CMK (cell line): ENCODE results near the gene ELP2.
"Not testable (repeated sequence)": the region's sequence is repeated elsewhere in the genome, so short reads cannot be mapped to it uniquely, and the experiment has no call there.

Experiments
- DNase-seq: peaks from one replicate; pipeline ENCODE4 v3.0.0-alpha.2; 2010; ENCODE audit warnings: low read depth

The ELP2 gene, protein sequence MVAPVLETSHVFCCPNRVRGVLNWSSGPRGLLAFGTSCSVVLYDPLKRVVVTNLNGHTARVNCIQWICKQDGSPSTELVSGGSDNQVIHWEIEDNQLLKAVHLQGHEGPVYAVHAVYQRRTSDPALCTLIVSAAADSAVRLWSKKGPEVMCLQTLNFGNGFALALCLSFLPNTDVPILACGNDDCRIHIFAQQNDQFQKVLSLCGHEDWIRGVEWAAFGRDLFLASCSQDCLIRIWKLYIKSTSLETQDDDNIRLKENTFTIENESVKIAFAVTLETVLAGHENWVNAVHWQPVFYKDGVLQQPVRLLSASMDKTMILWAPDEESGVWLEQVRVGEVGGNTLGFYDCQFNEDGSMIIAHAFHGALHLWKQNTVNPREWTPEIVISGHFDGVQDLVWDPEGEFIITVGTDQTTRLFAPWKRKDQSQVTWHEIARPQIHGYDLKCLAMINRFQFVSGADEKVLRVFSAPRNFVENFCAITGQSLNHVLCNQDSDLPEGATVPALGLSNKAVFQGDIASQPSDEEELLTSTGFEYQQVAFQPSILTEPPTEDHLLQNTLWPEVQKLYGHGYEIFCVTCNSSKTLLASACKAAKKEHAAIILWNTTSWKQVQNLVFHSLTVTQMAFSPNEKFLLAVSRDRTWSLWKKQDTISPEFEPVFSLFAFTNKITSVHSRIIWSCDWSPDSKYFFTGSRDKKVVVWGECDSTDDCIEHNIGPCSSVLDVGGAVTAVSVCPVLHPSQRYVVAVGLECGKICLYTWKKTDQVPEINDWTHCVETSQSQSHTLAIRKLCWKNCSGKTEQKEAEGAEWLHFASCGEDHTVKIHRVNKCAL

DNA sequence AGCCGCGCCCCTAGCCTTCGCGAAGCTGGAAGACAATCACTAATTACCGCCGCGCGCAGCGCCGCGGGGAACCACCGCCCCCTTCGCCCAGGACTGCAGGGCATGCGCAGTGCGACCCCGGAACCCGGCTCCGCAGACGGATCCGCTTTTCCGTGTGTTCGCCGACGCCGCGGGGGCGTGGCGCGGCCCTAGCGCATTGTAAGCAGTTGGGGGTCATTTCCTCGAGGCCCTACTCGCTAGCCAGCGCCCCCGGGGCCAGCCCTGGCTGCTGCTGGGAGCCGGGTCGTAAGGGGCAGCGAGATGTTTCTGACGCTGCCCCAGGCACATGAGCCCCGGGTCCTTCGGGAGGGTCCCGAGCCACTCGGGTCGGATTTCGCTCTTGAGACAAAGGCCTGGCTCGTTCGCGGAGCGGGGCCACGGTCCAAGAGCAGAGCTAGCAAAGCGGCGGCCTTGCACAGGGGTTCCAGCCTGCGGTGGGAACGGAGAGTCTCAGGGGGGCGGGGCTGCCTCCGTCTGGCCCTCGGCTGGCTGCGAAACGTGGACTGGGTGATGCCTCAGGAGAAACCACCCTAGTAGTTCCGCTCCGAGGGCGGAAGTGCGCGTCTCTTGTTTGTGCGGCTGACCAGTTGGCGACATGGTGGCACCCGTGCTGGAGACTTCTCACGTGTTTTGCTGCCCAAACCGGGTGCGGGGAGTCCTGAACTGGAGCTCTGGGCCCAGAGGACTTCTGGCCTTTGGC is at the start of gene ELP2, which contains the start of gene SLC39A6:
ELP2 (plus strand) TSS at position 600 of the 739 bp plus-strand sequence; CDS start at position 635, 35 bp downstream.
SLC39A6 (minus strand) TSS at position 41 of the 739 bp plus-strand sequence. CDS start 2,333 bp downstream, outside the sequence.
- peak; percentile 78 for DNase-seq

DNA sequence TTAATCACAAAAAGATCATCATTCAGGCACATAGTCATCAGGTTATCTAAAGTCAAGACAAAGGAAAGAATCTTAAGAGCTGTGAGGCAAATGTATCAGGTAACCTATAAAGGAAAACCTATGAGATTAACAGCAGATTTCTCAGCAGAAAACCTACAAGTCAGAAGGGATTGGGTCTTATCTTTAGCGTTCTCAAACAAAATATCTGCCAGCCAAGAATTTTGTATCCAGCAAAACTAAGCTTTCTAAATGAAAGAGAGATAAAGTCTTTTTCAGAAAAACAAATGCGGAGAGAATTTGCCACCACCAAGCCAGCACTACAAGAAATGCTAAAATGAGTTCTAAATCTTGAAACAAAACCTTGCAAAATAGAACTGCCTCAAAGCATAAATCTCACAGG is 48.6 kb upstream of the ELP2 start:
- DNase-seq, result not testable (repeated sequence)

DNA sequence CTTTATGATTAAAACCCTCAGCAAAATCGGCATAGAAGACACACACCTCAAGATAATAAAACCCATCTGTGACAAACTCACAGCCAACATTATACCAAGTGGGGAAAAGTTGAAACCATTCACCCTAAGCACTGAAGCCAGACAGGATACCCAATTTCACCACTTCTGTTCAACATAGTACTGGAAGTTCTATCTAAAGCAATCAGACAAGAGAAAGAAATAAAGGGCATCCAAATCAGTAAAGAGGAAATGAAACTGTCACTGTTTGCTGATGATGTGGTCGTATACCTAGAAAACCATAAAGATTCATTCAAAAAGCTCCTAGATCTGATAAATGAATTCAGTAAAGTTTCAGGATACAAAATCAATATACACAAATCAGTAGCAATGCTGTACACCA is 46.0 kb upstream of the ELP2 start:
- DNase-seq, result no peak

DNA sequence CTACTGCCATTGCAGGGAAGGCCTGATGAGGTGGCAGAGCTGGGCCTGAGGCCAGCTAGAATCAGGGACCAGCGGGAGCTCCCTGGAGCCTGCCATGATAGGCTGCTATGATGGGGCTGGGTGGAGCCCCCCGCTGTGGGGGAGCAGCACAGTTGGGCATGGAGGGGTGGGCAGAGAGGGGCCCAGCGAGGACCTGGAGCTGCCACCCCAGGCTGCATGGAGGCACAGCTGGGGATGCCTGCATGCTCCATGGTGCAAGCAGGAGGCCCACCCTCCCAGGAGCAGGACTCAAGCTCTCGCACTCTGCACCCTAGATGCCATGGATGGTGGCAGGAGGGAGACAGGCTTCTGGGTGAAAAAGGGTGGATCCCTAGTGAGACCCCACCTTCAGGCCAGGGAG is 44.5 kb upstream of the ELP2 start:
- DNase-seq, result no peak

DNA sequence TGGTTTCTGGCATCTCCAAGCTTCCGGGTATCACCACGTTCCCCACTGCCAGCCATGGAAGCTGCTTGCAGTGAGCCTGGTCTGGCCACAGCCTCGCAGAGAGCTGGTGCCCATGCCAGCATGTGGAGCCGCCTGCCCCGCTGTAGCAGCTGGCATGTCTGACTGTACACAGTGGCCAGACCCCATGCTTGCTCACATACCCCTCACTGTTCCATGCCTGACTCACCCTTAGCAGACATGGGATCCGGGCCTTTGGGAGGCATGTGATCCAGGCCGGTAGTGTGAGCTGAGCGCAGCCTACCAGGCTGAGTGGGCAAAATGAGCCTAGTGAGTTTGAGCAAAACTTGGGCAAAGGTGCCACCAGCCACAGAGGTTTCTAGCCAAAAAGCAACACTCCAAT is 43.5 kb upstream of the ELP2 start:
- DNase-seq, result no peak

DNA sequence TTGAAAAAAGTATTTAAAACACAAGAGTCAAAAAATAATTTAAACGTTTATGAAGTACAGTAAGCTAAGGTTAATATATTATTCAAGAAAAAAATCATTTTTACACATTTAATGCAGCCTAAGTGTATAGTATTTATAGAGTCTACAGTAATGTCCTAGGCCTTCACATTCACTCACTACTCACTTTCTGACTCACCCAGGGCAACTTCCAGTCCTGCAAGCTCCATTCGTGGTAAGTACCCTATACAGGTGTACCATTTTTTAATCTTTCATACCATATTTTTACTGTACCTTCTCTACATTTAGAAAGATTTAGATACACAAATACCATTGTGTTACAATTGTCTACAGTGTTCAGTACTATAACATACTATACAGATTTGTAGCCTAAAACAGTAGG is 41.4 kb upstream of the ELP2 start:
- no peak for DNase-seq

DNA sequence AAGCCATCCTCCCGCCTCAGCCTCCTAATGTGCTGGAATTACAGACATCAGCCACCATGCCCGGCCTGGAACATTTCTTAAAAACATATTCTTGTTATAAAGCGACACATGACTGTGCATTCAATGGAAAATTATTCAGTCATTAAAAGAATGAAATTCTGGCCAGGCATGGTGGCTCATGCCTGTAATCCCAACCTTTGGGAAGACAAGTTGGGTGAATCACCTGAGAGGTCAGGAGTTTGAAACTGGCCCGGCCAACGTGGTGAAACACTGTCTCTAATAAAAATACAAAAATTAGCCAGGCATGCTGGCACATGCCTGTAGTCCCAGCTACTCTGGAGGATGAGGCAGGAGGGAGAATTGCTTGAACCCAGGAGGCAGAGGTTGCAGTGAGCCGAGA is 40.7 kb upstream of the ELP2 start:
- no peak for DNase-seq

DNA sequence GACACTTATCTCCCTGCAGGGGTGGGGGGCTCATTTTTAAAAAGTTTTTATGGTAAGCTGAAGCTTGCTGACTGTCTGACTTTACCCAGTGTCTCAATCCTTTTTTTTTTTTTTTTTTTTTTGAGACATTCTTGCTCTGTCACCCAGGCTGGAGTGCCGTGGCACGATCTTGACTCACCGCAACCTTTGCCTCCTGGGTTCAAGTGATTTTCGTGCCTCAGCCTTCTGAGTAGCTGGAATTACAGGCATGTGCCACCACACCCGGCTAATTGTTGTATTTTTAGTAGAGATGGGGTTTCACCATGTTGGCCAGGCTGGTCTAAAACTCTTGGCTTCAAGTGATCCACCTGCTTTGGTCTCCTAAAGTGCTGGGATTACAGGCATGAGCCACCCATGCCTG is 37.6 kb upstream of the ELP2 start:
- DNase-seq, result not testable (repeated sequence)

DNA sequence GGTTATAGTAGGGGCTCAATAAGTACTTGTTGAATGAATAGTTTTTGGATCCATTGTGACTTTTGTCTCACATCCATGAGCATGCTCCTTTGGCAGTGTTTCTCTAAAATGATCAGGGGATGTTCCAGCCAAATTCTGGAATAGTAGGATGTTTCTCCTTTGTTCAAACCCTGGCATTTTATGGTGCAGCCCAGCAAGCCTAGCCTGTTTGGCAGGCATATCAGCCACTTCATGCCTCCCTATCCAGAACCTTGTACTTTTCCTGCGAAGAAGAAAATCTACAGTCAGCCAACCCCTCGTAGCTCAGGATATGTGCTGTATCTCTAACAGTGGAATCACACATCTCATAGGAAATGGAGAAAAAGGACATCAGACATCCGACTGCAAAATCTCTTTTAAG is 35.3 kb upstream of the ELP2 start:
- DNase-seq, result no peak

DNA sequence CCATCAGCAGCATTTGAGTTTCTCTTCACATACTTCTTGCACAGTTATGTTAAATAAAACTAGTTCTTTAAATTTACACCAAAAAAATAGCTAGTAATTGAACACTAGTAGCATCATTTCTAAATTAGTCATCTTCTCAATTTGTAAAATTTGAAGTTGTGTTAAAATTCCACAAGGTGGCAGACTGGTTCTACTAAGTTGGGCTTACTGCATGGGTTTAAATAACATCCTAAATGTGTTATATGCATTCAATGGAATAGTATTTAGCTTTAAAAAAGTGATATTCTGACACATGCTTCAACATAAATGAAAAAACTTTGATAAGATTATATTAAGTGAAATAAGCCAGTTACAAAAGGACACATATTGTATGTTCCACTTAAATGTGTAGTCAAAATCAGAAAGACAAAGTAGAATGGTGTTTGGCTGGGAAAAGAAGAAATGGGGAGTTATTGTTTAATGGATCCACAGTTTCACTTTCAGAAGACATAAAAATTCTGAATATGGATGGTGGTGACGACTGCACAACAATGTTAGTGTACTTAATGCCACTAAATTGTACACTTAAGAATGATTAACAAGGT is 33.7 kb upstream of the ELP2 start:
- peak; percentile 2 for DNase-seq

DNA sequence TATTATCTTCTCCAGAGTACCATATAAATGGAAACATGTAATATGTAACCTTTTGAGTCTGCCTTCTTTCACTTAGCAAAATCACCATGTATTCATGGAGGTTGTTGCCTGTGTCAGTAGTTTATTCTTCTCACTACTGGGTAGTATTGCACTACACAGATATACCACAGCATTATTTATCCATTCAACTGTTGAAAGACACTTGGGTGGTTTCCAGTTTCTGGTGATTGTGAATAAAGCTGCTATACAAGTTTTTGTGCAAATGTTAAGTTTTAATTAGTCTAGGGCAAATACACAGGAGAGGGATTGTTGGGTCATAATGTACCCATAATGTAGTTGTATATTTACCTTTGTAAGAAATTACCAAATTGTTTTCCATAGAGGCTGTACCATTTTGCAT is 32.7 kb upstream of the ELP2 start:
- no peak for DNase-seq

DNA sequence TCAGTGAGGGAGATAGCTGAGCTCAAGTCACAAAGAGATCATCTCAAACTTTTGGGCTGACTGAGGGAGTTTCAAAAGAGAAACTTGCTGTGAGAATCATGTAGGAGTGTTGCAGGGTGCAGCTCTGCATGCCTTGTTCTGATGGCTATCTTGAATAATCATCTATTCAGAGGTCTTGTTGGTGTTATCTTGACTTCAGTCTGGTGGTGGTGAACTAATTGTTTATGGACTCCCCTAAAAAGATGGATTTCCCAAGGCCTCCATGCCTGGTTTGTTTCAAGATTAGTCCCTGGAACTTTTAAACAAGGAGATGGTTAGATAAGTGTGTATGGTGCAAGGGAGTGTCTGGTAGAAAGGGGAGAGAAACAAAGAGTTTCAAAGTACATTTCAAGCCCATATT is 30.4 kb upstream of the ELP2 start:
- no peak for DNase-seq

DNA sequence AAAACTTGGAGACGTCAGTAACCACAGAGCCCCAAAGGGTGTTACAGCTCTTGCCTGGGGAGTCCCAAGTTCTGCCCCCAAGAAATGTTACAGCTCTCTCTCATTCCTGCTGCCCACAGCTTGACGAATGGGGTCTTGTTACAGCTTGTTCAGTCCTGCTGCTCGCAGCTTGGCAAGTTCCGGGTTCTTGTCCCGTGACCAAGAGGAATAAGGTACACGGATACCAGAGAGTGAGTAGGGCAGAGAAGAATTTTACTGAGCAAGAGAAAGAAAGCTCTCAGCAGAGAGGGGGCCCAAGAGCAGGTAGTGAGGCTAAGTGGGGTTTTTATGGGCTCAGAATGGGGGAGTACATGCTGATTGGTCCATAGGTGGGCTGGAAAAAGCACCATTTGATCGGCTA is 27.8 kb upstream of the ELP2 start:
- DNase-seq, result no peak

DNA sequence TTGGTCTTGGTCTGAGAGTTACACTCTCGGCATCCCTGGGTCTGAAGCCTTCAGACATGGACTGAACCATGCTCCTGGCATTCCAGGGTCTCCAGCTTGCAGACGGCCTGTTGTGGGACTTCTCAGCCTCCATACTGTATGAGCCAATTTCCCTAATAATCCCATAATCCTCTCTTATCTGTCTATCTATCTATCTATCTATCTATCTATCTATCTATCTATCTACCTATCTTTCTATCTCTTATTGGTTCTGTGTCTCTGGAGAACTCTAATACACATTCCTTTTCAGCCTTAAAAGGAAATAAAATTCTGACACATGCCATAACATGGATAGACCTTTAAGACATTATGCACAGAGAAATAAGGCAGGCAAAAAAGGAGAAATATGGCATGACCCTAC is 24.9 kb upstream of the ELP2 start:
- DNase-seq, result no peak

DNA sequence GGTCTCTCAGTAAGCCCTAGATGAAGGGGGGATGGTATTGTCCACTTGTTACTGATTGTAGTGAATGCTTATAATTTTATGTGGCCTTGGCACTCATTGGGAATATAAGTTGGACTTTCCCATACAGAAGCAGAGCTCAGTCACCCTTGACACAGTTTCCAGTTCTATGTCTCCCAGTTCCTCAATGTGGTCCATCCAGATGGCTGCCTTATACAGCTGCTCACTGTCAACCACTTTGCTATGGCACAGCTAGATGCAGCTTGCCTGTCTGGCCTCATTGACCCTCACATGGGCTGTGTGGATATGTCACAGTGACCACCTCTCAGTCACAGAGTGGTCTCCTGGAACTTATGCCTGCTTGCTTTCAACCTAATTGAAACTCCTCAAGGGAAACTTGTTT is 22.2 kb upstream of the ELP2 start:
- DNase-seq, result no peak

DNA sequence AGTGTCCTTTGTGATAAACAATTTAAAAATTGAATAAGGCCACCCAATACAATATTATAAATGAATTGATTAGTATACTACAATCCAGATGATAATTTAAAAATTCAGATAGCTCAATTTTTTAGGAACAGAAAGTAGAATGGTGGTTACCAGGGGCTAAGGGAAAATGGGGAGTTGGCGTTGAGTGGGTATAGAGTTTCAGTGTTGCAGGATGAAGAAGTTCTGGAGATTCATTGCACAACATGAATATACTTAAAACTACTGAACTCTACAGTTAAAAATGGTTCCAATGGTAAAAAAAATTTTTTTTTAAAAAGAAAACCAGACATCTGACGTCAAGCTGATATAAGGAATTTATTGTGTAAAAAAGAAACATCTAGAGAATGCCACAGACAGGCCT is 21.5 kb upstream of the ELP2 start:
- DNase-seq, result no peak

DNA sequence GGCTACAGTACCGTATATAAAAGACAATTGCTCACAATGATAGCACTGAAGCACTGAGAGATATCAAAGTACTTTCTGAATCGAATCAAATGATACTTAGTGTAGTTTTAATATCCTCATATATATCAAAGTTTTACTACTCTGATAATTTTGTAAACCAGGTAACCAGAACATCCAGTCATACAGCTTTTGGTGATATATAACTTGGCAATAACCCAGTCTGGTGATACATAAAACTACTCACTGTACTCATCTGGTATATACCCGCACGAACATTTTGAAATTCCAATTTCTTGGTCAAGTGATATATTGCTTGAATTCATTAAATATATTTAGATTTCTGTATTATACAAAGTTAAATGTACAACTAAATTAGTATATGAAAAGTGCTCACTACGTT is 21.1 kb upstream of the ELP2 start:
- no peak for DNase-seq

DNA sequence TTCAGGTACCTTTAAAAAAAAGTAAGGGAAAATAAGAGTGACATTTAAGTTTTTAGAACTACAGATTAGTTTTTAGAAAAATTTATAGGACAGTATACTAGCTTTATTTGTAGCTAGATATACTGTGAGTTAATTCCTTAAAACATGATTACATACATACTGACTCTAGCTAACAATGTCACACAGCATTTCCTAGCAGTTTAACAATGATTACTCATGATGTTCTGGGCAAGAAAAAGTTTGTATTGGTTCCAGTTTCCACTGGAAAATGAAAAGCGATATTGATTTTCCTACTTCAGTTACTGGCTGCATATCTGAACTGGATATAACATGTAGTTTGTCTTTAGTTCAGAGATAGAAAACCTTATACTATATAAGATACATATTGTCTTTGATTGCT is 20.0 kb upstream of the ELP2 start:
- no peak for DNase-seq

DNA sequence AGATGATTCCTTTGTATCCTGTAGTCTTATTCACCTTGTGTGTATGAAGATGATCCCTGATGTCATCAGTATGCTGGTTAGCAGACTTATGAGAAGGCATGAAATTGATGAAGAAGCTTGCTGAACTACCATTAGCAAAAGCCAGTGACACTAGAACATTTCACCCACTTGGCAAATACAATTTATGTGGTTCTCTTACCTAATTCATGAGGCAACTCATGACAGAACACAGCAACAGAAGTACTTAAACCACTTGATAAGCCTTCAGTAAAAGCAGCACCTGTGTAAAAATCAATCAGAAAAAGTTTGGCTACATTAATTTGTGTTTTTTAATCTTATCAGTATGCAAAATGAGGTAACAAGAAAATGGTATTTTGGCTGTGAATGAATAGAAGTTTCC is 17.4 kb upstream of the ELP2 start:
- DNase-seq, result no peak

DNA sequence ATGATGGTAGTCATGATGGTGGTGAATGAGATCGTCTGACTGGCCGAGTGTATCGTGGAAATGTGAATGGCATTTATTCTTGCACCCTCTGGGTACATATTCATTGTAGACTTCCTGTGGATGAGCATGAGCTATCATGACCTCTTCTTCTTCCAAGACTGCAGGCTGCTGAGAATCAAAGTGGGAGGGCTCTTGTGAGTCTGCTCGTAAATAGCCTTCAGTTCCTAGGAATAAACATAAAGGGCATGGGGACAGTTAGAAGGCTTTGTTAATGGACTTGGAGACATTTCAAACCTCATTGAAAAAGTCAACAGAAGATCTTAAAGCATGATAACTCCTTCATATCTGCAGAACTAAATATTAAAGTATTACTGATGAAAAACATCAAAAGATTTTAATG is 15.4 kb upstream of the ELP2 start:
- no peak for DNase-seq

DNA sequence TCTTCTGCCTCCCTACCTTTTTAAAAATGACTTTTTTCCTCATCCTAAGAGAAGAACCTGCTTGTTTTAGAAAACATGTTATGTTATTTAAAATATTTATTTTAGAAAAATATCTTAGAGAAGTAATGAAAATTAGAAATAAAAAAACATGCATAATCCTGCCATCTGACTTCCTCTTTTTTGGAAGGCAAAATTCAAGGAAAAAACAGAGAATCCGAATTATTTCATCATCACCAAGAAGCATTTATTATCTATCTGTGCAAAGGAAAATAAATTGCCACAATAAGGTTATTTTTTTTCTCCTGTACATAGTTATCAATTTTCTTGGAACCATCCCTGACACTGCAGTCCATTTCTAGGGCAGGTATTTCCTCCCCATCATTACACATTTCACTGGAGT is 15.0 kb upstream of the ELP2 start:
- DNase-seq, result no peak

DNA sequence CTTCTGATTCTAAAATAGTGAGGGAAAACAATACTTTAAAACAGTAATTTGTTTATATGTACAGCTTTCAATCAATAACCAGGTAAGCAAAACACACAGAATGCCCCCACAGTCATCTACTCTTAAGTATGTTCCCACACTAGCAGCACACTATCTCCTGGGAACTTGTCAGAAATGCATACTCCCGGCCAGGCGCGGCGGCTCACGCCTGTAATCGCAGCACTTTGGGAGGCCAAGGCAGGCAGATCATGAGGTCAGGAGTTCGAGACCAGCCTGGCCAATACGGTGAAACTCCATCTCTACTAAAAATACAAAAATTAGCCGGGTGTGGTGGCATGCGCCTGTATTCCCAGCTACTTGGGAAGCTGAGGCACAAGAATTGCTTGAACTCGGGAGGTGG is 12.9 kb upstream of the ELP2 start:
- not testable (repeated sequence) for DNase-seq
